HFFc6 (cell line): ENCODE measurements around the gene RIC3. TPM values are rescaled to one million over a fixed set of nuclear protein-coding genes. Genes with fewer than 3 reads are reported as not detected.

ENCODE experiments used
- DNase-seq: peaks from one replicate; pipeline ENCODE4 v3.0.0-alpha.2; 2018
- H3K27ac Mint-ChIP-seq: 2 replicates; pipeline ENCODE4 v1.8.0; 2020; ENCODE audit warnings: mild to moderate bottlenecking, mixed read lengths
- H3K27me3 Mint-ChIP-seq: 2 replicates; pipeline ENCODE4 v1.8.0; 2021; ENCODE audit warnings: mild to moderate bottlenecking, moderate library complexity, mixed read lengths; ENCODE audit not compliant: insufficient read depth
- H3K36me3 Mint-ChIP-seq: 2 replicates; pipeline ENCODE4 v1.8.0; 2021; ENCODE audit warnings: low read depth, mixed read lengths
- H3K4me1 Mint-ChIP-seq: 2 replicates; pipeline ENCODE4 v1.8.0; 2020; ENCODE audit warnings: low read depth, mixed read lengths
- H3K4me3 Mint-ChIP-seq: 2 replicates; pipeline ENCODE4 v1.8.0; 2020; ENCODE audit warnings: mild to moderate bottlenecking, moderate library complexity, mixed read lengths
- H3K9me3 Mint-ChIP-seq: 2 replicates; pipeline ENCODE4 v1.8.0; 2020; ENCODE audit warnings: mild to moderate bottlenecking, mixed read lengths
- CTCF ChIP-seq: fragments of 200-600 bp; sonication (generic); IDR thresholded peaks from 2 replicates; pipeline ENCODE4 v1.5.0; 2021; ENCODE audit warnings: antibody characterized with exemption, mild to moderate bottlenecking
- total RNA-seq, 6 experiments: library from RNA; stranded (reverse); fragmentation: NEBNext Ultra II Directional; extraction: Animal tissue kit (Norgen Biotek cat#: 25700); gene quantifications; 2 replicates in 1 of 6; 3 replicates in 5 of 6; pipeline ENCODE4 v1.2.3, GENCODE V29; 2021

Gene RIC3
- total RNA-seq, 6 experiments from 2014 or later: not detected

GRCh38 chr11:8102965-8103364 is 65.9 kb downstream of the RIC3 start:
- no peaks in the 10 kb centered on the region for H3K36me3 Mint-ChIP-seq
- H3K4me1 Mint-ChIP-seq: peaks cover 16% of the 10 kb centered on the region
- H3K4me3 Mint-ChIP-seq: no peak overlapping the region
- H3K27ac Mint-ChIP-seq: no peak overlapping the region
- H3K27me3 Mint-ChIP-seq: no peaks in the 10 kb centered on the region; the same call in 1 of the 2 replicates
- TF ChIP-seq CTCF: no peak
- DNase-seq: no peak
- no peaks in the 10 kb centered on the region for H3K9me3 Mint-ChIP-seq

GRCh38 chr11:8102296-8102915 is 66.4 kb downstream of the RIC3 start:
- no peak for TF ChIP-seq CTCF
- peaks cover 21% of the 10 kb centered on the region for H3K4me1 Mint-ChIP-seq
- no peak for DNase-seq
- no peak overlapping the region for H3K4me3 Mint-ChIP-seq
- no peaks in the 10 kb centered on the region for H3K36me3 Mint-ChIP-seq
- no peaks in the 10 kb centered on the region; the same call in 1 of the 2 replicates for H3K27me3 Mint-ChIP-seq
- no peaks in the 10 kb centered on the region for H3K9me3 Mint-ChIP-seq
- no peak overlapping the region for H3K27ac Mint-ChIP-seq

GRCh38 chr11:8101421-8101820 is 67.4 kb downstream of the RIC3 start:
- no peak for TF ChIP-seq CTCF
- no peak for DNase-seq
- H3K4me3 Mint-ChIP-seq: no peak overlapping the region
- no peaks in the 10 kb centered on the region; the same call in 1 of the 2 replicates for H3K27me3 Mint-ChIP-seq
- H3K9me3 Mint-ChIP-seq: no peaks in the 10 kb centered on the region
- H3K27ac Mint-ChIP-seq: no peak overlapping the region
- H3K36me3 Mint-ChIP-seq: no peaks in the 10 kb centered on the region
- peaks cover 23% of the 10 kb centered on the region for H3K4me1 Mint-ChIP-seq

GRCh38 chr11:8100605-8101004 is 68.2 kb downstream of the RIC3 start:
- H3K36me3 Mint-ChIP-seq: no peaks in the 10 kb centered on the region
- H3K27ac Mint-ChIP-seq: no peak overlapping the region
- H3K9me3 Mint-ChIP-seq: no peaks in the 10 kb centered on the region
- no peak overlapping the region for H3K4me3 Mint-ChIP-seq
- peaks cover 23% of the 10 kb centered on the region for H3K4me1 Mint-ChIP-seq
- DNase-seq: no peak
- H3K27me3 Mint-ChIP-seq: no peaks in the 10 kb centered on the region; the same call in 1 of the 2 replicates
- TF ChIP-seq CTCF: no peak

- Mint-ChIP-seq H3K9me3 (no peaks in the 10 kb centered on the region), H3K36me3 (no peaks in the 10 kb centered on the region), H3K4me3 (no peak overlapping the region), H3K4me1 (peaks cover 23% of the 10 kb centered on the region), H3K27ac (no peak overlapping the region), H3K27me3 (no peaks in the 10 kb centered on the region; the same call in 1 of the 2 replicates)
- TF ChIP-seq CTCF: no peak
- DNase-seq: no peak
Measured at GRCh38 chr11:8100158-8100557, 68.7 kb downstream of the RIC3 start.
